GM19023 (cell line): ENCODE measurements around the gene NR5A2.

Experiments used
- ATAC-seq: cut with Tn5 transposase; IDR thresholded peaks from one replicate; pipeline ENCODE4 v1.9.1; 2021; ENCODE audit warnings: mild to moderate bottlenecking, moderate library complexity; ENCODE audit not compliant: unreplicated experiment

NR5A2 gene

GRCh38 chr1:200118779-200119505 is 91.4 kb downstream of the NR5A2 start:
- ATAC-seq, result no peak

- ATAC-seq, result no peak
These were observed 93.9 kb downstream of the NR5A2 start for GRCh38 chr1:200121421-200121820.

GRCh38 chr1:200124309-200124708 is 96.8 kb downstream of the NR5A2 start:
- no peak for ATAC-seq

- ATAC-seq, result no peak
These were observed 100.6 kb downstream of the NR5A2 start for GRCh38 chr1:200128081-200128480.

GRCh38 chr1:200128944-200129879 is 101.7 kb downstream of the NR5A2 start:
- ATAC-seq, result no peak

- ATAC-seq, result no peak
These were observed 103.0 kb downstream of the NR5A2 start for GRCh38 chr1:200130552-200130951.

- no peak for ATAC-seq
These were observed 104.1 kb downstream of the NR5A2 start for GRCh38 chr1:200131551-200132125.

GRCh38 chr1:200133123-200133522 is 105.6 kb downstream of the NR5A2 start:
- ATAC-seq, result no peak

- no peak for ATAC-seq
These were observed 106.6 kb downstream of the NR5A2 start for GRCh38 chr1:200134116-200134515.

- no peak for ATAC-seq
These were observed 108.9 kb downstream of the NR5A2 start for GRCh38 chr1:200136384-200136783.

- peak; percentile 66 for ATAC-seq
These were observed 112.2 kb downstream of the NR5A2 start for GRCh38 chr1:200139661-200140250.

- ATAC-seq, result no peak
These were observed 115.8 kb downstream of the NR5A2 start for GRCh38 chr1:200143347-200143746.

GRCh38 chr1:200146100-200146499 is 118.6 kb downstream of the NR5A2 start:
- ATAC-seq, result no peak

- no peak for ATAC-seq
These were observed 119.6 kb downstream of the NR5A2 start for GRCh38 chr1:200147094-200147493.

- ATAC-seq, result no peak
These were observed 120.2 kb downstream of the NR5A2 start for GRCh38 chr1:200147742-200148141.

GRCh38 chr1:200150006-200150405 is 122.5 kb downstream of the NR5A2 start:
- ATAC-seq, result no peak

- peak; percentile 47 for ATAC-seq
These were observed 123.2 kb downstream of the NR5A2 start for GRCh38 chr1:200150721-200151120.

GRCh38 chr1:200152336-200152735 is 124.8 kb downstream of the NR5A2 start:
- no peak for ATAC-seq

- peak; percentile 55 for ATAC-seq
These were observed 126.0 kb downstream of the NR5A2 start for GRCh38 chr1:200153277-200154055.

GRCh38 chr1:200154069-200154767 is 126.7 kb downstream of the NR5A2 start:
- peak; percentile 83 for ATAC-seq
